ENCODE data around the gene SH3D21.

SH3D21 gene

GRCh38 chr1:36295390-36295789 lies 10.8 kb upstream of the SH3D21 start:
- TF ChIP-seq CTCF (IDR thresholded peaks at IDR 0.05; ENCODE audit: insufficient read depth, low read length, missing control alignments), result no peak
- ChIA-PET CTCF (interaction anchor here (0.9 to 1.5 kb wide), 5 partner anchors 8 to 162 kb away, joined by 3 to 6 read pairs (median 3); no protein-coding TSS in a partner anchor), POLR2A (no interaction called here)
- H3K4me3 ChIP-seq (ENCODE audit: low read depth, low read length), result no peak overlapping the region
- DNase-seq (ENCODE audit: low read depth, low spot score), result no peak

DNA sequence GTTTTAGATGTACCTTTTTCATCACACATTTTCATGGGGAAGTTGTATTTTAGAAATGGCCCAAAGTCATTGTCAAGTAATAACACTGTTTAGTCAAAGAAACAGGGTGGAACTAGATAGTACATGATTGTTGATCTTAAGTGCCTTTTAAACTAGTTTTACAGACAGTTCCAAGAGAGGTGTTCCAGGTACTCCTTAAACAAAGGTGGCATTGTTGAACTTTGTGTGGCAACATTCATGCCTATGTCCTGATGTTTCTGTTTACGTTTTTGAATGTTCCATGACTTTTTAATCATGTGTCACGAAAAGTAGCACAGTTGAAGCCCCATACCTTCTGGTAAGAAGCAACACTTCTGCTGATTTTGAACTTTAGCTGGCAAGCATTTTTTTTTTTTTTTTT lies 9.1 kb upstream of the SH3D21 start:
- no peak for DNase-seq (ENCODE audit: low read depth, low spot score)
- CTCF ChIA-PET, result interaction anchor here (0.7 to 7.5 kb wide), 2 partner anchors 9 to 109 kb away, joined by 3 to 126 read pairs; no protein-coding TSS in a partner anchor
- H3K4me3 ChIP-seq (ENCODE audit: low read depth, low read length), result no peak overlapping the region
- POLR2A ChIA-PET, result no interaction called here
- no peak for TF ChIP-seq CTCF (IDR thresholded peaks at IDR 0.05; ENCODE audit: insufficient read depth, low read length, missing control alignments)

DNA sequence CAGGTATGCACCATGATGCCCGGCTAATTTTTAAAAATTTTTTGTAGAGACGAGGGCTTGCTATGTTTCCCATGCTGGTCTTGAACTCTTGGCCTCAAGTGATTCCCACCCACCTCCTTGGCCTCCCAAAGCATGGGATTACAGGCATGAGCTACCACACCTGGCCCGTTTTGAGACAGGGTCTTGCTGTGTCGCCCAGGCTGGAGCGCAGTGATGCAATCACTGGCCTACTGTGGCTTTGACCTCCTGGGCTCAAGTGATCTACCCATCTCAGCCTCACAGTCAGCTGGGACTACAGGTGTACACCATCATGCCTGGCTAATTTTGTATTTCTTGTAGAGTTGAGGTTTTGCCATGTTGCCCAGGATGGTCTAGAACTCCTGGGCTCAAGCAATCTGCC lies 7.5 kb upstream of the SH3D21 start:
- CTCF ChIA-PET, result interaction anchor here (0.7 to 7.5 kb wide), 9 partner anchors 9 to 150 kb away, joined by 3 to 126 read pairs (median 4); partner anchors contain the start of gene TRAPPC3
- POLR2A ChIA-PET, result no interaction called here
- TF ChIP-seq CTCF (IDR thresholded peaks at IDR 0.05; ENCODE audit: insufficient read depth, low read length, missing control alignments), result no peak
- no peak overlapping the region for H3K4me3 ChIP-seq (ENCODE audit: low read depth, low read length)
- no peak for DNase-seq (ENCODE audit: low read depth, low spot score)

- no peak overlapping the region for H3K4me3 ChIP-seq (ENCODE audit: low read depth, low read length)
- ChIA-PET POLR2A (interaction anchor here (0.7 to 1.4 kb wide), 3 partner anchors 9 to 151 kb away, joined by 3 to 5 read pairs (median 4); partner anchors contain the start of gene TRAPPC3), CTCF (interaction anchor here (0.6 to 7.5 kb wide), 41 partner anchors 8 to 205 kb away, joined by 3 to 126 read pairs (median 4); partner anchors contain the start of genes LSM10 and TRAPPC3)
- DNase-seq (ENCODE audit: low read depth, low spot score), result no peak
- TF ChIP-seq CTCF (IDR thresholded peaks at IDR 0.05; ENCODE audit: insufficient read depth, low read length, missing control alignments), result no peak
Observed at GRCh38 chr1:36300526-36300925, 5.6 kb upstream of the SH3D21 start.

DNA sequence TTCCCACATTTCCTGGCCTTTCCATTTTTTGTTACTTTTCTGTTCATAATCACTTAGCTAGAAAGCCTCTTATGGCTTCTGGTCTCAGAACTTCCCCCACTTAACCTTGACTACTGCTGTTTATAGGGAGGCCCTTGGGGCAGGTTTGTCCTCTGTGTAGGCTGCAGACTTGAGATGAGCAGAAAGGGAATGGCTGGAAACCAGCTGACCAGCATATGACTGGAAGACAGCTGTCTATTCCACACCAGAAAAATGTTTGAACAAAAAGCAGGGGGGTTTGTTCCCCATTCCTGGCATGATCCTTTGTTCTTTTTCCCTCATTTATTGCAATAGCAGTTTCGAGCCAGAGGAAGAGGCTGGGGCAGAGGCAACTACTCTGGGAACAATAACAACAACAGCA lies 4.9 kb upstream of the SH3D21 start:
- no peak for TF ChIP-seq CTCF (IDR thresholded peaks at IDR 0.05; ENCODE audit: insufficient read depth, low read length, missing control alignments)
- DNase-seq (ENCODE audit: low read depth, low spot score), result no peak
- no peak overlapping the region for H3K4me3 ChIP-seq (ENCODE audit: low read depth, low read length)
- ChIA-PET CTCF (interaction anchor here (1.0 to 7.5 kb wide), 9 partner anchors 9 to 167 kb away, joined by 3 to 126 read pairs (median 5); partner anchors contain the start of gene TRAPPC3), POLR2A (no interaction called here)

GRCh38 chr1:36303244-36303643 lies 2.9 kb upstream of the SH3D21 start:
- DNase-seq (ENCODE audit: low read depth, low spot score), result no peak
- POLR2A ChIA-PET, result no interaction called here
- CTCF ChIA-PET, result interaction anchor here (1.3 to 7.5 kb wide), 4 partner anchors 10 to 203 kb away, joined by 3 to 126 read pairs (median 8); no protein-coding TSS in a partner anchor
- no peak for TF ChIP-seq CTCF (IDR thresholded peaks at IDR 0.05; ENCODE audit: insufficient read depth, low read length, missing control alignments)
- H3K4me3 ChIP-seq (ENCODE audit: low read depth, low read length), result no peak overlapping the region

Measured in AG04449 (cell line).